Right hindlimb (tissue), 1 donor: ENCODE results near the gene NBPF15.
"Not testable (repeated sequence)": the region's sequence is repeated elsewhere in the genome, so short reads cannot be mapped to it uniquely, and the experiment has no call there.

Source experiments
- DNase-seq: peaks from one replicate; pipeline ENCODE4 v3.0.0-alpha.2; 2018

Gene NBPF15

DNA sequence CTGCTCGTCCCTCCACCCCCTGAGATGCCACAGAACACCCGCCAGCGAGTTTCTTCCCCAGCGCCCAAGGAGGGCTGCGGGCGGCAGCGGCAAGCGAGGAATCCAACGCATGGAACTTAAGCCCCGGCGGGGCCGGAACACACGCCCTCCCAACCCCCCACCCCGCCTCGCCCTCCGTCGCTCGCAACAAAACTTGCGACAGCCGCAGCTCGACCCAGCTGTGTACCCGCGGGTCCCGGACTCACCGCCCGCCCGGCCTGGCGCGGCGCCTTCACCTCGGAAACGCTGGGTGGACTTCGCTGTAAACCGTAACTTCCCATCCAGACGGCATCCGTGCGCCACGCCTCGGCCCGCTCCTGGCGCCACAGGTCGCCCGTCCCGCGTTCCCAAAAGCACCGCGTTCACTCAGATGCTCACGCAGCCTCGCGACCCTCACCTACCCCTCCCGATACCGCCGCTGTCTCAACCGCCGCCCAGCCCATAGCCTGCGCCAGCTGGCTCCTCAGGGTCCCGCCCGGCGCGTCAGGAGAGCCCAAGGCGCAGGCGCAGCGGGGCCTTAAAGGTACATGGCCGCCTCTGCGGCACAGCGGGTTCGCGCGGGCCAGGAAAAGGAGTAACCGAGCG, at the start of gene NBPF15:
NBPF15 (minus strand) TSS at position 534 of the 624 bp plus-strand sequence. CDS start 21,666 bp downstream, outside the sequence.
- peak; percentile 79 for DNase-seq

- DNase-seq: not testable (repeated sequence)
Observed at GRCh38 chr1:144496429-144496828, 35.0 kb upstream of the NBPF15 start.

GRCh38 chr1:144494130-144494529, 32.7 kb upstream of the NBPF15 start:
- not testable (repeated sequence) for DNase-seq

GRCh38 chr1:144490394-144490793, 28.9 kb upstream of the NBPF15 start:
- DNase-seq: not testable (repeated sequence)

DNA sequence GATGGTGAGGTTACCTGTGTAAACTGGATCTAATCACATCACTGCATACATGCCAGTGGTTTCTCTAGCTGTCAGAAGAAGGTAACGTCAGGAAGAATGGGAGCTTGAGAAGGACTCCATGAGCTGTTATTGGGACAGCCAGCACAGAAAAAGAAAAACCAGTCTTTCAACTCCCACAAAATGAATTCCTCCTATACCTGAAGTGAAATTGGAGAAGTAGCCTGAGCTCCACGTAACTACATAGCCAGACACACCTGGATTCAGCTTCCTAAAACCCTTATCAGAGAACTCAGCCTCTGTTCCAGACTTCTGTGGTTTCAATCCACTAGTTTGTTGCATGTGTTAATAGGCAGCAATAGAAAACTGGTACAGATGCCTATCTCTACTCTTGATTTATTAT, 25.5 kb upstream of the NBPF15 start:
- DNase-seq: not testable (repeated sequence)

DNA sequence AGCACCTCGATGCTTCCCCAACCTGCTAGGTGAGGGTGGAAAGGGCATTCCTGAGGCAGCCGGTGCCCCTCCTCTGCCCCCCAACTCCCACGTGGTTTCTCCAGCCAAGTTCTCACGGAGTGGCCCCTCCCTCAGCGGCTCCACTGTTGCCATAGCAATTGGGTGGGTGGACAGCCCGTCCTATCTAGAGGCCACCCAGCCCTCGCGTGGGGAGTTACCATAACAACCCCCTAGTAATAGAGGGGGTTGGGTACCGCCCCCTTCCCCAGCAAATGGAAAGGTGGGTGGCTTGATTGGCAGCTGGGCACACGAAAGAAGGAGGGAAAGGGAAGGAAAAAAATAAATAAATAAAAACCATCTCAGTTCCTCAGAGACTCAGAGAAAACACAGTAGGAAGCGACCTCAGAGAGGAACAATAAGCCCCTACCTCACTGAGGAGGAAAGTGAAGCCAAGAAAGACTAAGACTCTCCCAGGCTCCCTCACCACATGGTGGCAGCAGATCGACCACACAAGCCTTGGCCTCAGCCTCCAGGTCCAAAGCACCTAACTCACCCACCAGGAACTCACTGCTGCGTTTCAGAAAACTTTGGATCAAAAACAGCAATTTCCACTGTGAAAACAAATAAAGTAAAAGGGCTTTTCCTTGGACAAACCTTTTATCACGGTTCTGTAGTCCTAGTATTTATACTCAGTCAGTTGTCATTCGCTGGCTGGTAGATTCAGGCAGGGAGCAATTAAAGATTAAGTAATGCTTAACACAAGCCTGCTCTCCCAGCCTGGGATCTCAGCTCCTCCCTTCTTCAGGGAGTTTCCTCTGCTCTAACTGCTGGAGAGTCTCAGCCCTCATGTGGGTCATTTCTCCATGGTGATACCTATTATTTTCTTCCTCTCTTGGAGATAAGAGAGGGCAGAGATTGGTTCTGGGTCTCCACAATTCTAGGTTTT, 23.9 kb upstream of the NBPF15 start:
- DNase-seq: not testable (repeated sequence)

DNA sequence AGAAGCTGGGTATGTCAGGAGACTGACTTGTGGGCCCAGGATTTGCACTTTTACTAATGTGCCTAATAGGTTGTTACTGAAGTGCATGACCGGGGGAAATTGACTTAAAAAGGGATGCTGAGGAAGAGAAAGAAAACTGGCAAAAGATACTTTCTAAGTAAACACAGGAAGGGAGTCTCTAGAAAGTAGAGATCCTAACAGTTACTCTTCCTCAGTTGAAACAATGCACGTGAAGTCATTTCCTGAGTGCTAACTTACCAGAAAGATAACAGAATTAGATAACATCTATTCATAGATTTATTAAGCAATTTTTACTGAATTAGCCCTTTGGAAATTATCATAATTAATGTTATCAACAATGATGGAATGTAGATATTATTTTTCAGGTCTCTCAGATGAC, 12.4 kb upstream of the NBPF15 start:
- not testable (repeated sequence) for DNase-seq

GRCh38 chr1:144471434-144471833, 10.0 kb upstream of the NBPF15 start:
- DNase-seq: not testable (repeated sequence)

- DNase-seq: not testable (repeated sequence)
Observed at GRCh38 chr1:144461778-144462177, 309 bp upstream of the NBPF15 start.

DNA sequence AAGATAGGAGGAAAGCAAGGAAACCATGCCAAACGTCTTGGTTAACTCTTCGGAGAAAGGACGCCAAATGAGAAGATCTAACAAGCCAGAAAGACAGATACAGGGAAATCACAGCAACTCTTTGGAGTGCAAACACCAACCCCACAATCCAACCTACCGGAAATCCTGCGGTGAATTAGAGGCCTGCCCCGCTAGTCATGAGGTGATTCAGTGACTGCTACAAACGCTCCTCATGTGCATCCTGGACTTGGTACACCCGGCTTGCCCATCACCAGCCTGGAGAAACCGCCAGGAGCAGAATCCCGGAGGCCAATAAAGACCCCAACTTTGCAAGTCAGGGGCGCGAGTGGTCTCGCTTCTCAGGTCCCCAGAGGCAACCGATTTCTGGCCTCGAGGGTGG, 783 bp downstream of the NBPF15 start:
- not testable (repeated sequence) for DNase-seq

DNA sequence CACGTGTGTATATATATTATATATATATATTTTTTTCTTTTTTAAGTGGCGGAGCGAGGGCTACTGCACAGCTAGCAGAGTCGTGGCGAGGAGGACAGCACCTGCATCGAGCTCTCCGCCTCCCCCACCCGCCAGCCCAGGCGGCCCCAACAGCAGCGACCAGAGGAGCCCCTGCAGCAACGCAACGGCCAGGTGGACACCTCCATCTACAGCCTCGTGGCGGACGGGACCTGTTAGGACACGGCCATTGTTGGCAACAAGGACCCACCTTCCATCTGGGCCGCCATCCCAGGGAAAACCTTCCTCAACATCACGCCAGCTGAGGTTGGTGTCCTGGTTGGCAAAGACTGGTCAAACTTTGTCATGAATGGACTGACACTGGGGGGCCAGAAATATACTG, 19.1 kb downstream of the NBPF15 start:
- not testable (repeated sequence) for DNase-seq

DNA sequence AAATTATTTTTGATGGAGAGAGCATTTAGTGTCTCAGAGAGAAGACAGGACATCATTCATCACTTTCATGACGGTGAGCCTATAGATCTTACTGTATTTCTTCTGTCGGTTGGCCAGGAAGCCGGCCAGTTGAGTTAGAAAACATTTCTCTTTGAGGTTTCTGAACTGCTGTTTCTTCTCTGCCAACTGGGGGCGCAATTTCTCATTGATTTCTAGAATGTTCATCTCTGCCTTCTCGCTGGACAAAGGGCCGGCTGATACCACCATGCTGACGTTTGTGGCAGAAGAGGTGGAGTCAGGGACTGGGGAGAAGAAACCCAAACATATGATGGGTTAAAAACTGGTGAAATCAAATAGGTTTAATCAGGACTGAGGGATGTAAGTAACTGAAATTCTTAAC, 21.7 kb downstream of the NBPF15 start:
- DNase-seq: not testable (repeated sequence)

DNA sequence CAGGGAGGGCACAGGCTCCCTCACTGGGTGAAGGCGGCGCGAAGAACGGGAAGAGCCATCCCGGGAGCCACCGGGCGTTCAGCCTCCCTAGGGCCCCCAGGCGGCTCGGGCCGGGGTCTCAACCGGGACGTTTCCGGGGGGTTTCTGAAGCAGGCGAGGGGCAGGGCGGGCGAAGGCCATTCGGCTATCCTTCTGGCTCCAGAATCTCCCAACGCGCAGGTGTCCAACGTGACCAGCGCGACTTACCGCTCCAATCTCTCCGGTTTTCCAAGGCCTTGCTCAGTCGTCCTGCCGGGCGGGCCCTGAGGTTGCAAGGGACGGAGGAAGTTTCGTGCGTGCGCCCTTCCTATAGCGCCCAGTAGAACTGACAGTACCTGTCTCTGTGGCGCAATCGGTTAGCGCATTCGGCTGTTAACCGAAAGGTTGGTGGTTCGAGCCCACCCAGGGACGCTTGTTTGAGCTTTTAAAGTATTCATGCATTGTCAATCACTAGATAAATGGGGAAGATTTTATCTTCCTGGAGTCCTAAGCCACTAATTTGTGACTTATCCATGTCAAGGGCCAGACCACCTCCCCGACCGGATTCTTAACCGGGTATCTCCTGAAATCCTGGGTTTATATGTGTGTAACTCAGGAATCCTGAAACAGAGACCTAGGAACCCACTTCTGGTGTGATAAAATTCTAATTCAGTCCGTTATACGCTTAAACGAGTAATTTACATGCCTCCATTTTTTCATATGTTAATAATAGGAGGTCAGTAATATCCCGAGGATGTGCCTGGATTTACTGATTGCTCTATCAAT, 42.4 kb downstream of the NBPF15 start:
- DNase-seq: peak; percentile 57

GRCh38 chr1:144413404-144414118, 47.9 kb downstream of the NBPF15 start:
- DNase-seq: not testable (repeated sequence)

GRCh38 chr1:144412491-144413403, 48.7 kb downstream of the NBPF15 start:
- DNase-seq: peak; percentile 90

GRCh38 chr1:144412068-144412471, 49.4 kb downstream of the NBPF15 start:
- DNase-seq: peak; percentile 82

- DNase-seq: not testable (repeated sequence)
Observed at GRCh38 chr1:144402807-144403206, 58.7 kb downstream of the NBPF15 start.

- DNase-seq: not testable (repeated sequence)
Observed at GRCh38 chr1:144371651-144372050, 89.8 kb downstream of the NBPF15 start.
